ENCODE results near the gene DPP7.

DNA sequence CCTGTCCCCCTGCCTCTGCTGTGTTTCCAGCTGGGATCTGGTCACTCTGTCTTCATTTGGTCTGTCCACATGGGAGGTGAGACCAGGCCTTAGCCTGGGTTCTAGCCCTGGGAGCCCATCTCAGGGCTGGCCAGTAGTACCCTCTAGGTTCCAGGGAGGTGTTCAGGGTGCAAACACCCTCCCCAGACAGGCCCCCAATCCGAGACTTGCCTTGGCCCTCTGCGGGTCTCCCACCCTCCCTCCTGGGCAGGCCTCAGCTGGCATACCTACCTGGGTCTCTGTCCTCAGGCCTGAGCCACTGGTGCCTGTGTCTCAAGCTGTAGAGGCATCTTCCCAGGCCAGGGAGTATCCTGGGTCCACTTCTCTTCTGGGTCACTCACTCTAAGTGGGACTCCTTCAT lies 43.3 kb downstream of the DPP7 start:
- TF ChIP-seq POLR2A (IDR thresholded peaks at IDR 0.05; ENCODE audit: low read depth, low read length) (no peak), POLR2AphosphoS5 (IDR thresholded peaks at IDR 0.05; ENCODE audit: low read depth, low read length) (no peak), TAF1 (IDR thresholded peaks at IDR 0.05; ENCODE audit: borderline replicate concordance, low read depth, low read length) (no peak)

Measured in GM12892 (cell line).